Stimulated activated CD4-positive, alpha-beta T cell treated with anti-CD3 and anti-CD28 coated beads, TNF-alpha, amount 100 ng/mL, for 4 hours (primary cell): ENCODE measurements around the gene CENPQ.

Source experiments
- DNase-seq, 3 experiments: peaks; one replicate each; pipeline ENCODE4 v3.0.0-alpha.2; 2020; ENCODE audit warnings: low read depth in 3 of 3

Gene CENPQ

GRCh38 chr6:49541210-49541724 is 78.1 kb downstream of the CENPQ start:
- no peak for DNase-seq

DNA sequence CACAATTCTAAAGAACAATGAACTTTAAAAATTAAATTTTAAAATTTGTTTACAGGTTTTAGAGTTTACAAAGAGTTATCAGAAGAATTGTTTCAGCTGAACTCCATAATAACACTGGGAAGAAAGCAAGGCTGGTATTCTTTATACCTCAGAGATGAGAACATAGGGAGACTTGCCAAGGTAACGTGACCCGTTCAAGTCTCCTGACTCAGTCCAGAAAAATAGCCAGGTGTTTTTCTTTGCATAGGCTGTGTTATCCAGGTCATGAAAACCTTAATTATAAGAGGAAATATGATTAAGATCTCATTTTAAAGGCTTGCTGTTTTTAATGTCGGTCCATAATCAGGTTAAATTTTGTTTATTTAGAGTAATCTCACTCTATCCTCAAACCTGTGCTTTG is 78.8 kb downstream of the CENPQ start:
- no peak for DNase-seq
